MM.1S (cell line): Measurements from ENCODE around the gene SUSD4.
A peak's percentile ranks its signal among the peaks of the same experiment; 100 is the strongest.

Source experiments
- DNase-seq: peaks from one replicate; pipeline ENCODE4 v3.0.0-alpha.2; 2015
- H2AFZ ChIP-seq: fragments of 300-600 bp; sonication (generic); 2 replicates; pipeline ENCODE4 v1.6.0; 2016; ENCODE audit warnings: antibody characterized with exemption, low read length
- H3F3A ChIP-seq: fragments of 300-600 bp; sonication (generic); 2 replicates; pipeline ENCODE4 v1.6.1; 2016; ENCODE audit warnings: mild to moderate bottlenecking, antibody characterized with exemption, low read length, moderate library complexity, mixed read lengths; ENCODE audit not compliant: insufficient read depth
- H3K27ac ChIP-seq: fragments of 300-600 bp; sonication (generic); 2 replicates; pipeline ENCODE4 v1.5.1; 2016; ENCODE audit warnings: mild to moderate bottlenecking, low read length
- H3K27me3 ChIP-seq: fragments of 300-600 bp; sonication (generic); replicated peaks from 2 replicates; pipeline ENCODE4 v1.6.0; 2016; ENCODE audit warnings: low read length; ENCODE audit not compliant: insufficient read depth
- H3K36me3 ChIP-seq: fragments of 300-600 bp; sonication (generic); replicated peaks from 2 replicates; pipeline ENCODE4 v1.6.1; 2016; ENCODE audit warnings: mild to moderate bottlenecking, low read length, mixed read lengths; ENCODE audit not compliant: insufficient read depth
- H3K4me1 ChIP-seq: fragments of 300-600 bp; sonication (generic); 2 replicates; pipeline ENCODE4 v1.6.1; 2016; ENCODE audit warnings: low read length, mixed read lengths
- H3K4me2 ChIP-seq: fragments of 300-600 bp; sonication (generic); 2 replicates; pipeline ENCODE4 v1.6.0; 2016; ENCODE audit warnings: low read depth, low read length
- H3K4me3 ChIP-seq: fragments of 300-600 bp; sonication (generic); 2 replicates; pipeline ENCODE4 v1.5.1; 2016; ENCODE audit warnings: low read length, mixed read lengths
- H3K79me2 ChIP-seq: fragments of 300-600 bp; sonication (generic); 2 replicates; pipeline ENCODE4 v1.6.1; 2016; ENCODE audit warnings: mixed run types, low read length, mixed read lengths
- H3K9ac ChIP-seq: fragments of 300-600 bp; sonication (generic); 2 replicates; pipeline ENCODE4 v1.6.1; 2016; ENCODE audit warnings: low read length, mixed read lengths
- H3K9me2 ChIP-seq: fragments of 300-600 bp; sonication (generic); replicated peaks from 2 replicates; pipeline ENCODE4 v1.6.1; 2016; ENCODE audit warnings: mild to moderate bottlenecking, low read length, mixed read lengths; ENCODE audit not compliant: insufficient read depth
- H3K9me3 ChIP-seq: fragments of 300-600 bp; sonication (generic); replicated peaks from 2 replicates; pipeline ENCODE4 v1.6.1; 2016; ENCODE audit warnings: mild to moderate bottlenecking, low read length, mixed read lengths; ENCODE audit not compliant: insufficient read depth
- H4K20me1 ChIP-seq: fragments of 300-600 bp; sonication (generic); 2 replicates; pipeline ENCODE4 v1.6.1; 2016; ENCODE audit warnings: mild to moderate bottlenecking, low read length, moderate library complexity, mixed read lengths; ENCODE audit not compliant: insufficient read depth
- EZH2 ChIP-seq: fragments of 300-600 bp; sonication (generic); optimal IDR thresholded peaks from 2 replicates; pipeline ENCODE3; 2017; ENCODE audit warnings: low read depth, mild to moderate bottlenecking, antibody characterized with exemption, low read length, mixed read lengths
- EZH2phosphoT487 ChIP-seq: fragments of 300-600 bp; sonication (generic); IDR thresholded peaks from 2 replicates; pipeline ENCODE4 v1.6.1; 2018; ENCODE audit warnings: antibody characterized with exemption, low read length
- TF ChIP-seq, protein P1 (sequence below): fragments of 300-600 bp; sonication (generic); IDR thresholded peaks from 2 replicates; pipeline ENCODE4 v1.5.1; 2016; ENCODE audit warnings: antibody characterized with exemption, low read length, mixed read lengths

Gene SUSD4

GRCh38 chr1:223374064-223374610 lies 10.2 kb upstream of the SUSD4 start:
- Histone ChIP-seq H3K9me2 (no peaks in the 10 kb centered on the region), H3K4me2 (no peak overlapping the region), H3K36me3 (no peaks in the 10 kb centered on the region), H3K4me1 (no peaks in the 10 kb centered on the region), H3K79me2 (no peaks in the 10 kb centered on the region), H3K27me3 (no peaks in the 10 kb centered on the region), H3K4me3 (no peak overlapping the region), H3K9ac (no peak overlapping the region), H4K20me1 (no peaks in the 10 kb centered on the region), H3F3A (no peaks in the 10 kb centered on the region), H3K9me3 (no peaks in the 10 kb centered on the region), H3K27ac (no peak overlapping the region), H2AFZ (no peak overlapping the region)
- no peak for DNase-seq
- TF ChIP-seq, protein P1, sequence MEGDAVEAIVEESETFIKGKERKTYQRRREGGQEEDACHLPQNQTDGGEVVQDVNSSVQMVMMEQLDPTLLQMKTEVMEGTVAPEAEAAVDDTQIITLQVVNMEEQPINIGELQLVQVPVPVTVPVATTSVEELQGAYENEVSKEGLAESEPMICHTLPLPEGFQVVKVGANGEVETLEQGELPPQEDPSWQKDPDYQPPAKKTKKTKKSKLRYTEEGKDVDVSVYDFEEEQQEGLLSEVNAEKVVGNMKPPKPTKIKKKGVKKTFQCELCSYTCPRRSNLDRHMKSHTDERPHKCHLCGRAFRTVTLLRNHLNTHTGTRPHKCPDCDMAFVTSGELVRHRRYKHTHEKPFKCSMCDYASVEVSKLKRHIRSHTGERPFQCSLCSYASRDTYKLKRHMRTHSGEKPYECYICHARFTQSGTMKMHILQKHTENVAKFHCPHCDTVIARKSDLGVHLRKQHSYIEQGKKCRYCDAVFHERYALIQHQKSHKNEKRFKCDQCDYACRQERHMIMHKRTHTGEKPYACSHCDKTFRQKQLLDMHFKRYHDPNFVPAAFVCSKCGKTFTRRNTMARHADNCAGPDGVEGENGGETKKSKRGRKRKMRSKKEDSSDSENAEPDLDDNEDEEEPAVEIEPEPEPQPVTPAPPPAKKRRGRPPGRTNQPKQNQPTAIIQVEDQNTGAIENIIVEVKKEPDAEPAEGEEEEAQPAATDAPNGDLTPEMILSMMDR: no peak
- TF ChIP-seq EZH2: no peak
- TF ChIP-seq EZH2phosphoT487: no peak

DNA sequence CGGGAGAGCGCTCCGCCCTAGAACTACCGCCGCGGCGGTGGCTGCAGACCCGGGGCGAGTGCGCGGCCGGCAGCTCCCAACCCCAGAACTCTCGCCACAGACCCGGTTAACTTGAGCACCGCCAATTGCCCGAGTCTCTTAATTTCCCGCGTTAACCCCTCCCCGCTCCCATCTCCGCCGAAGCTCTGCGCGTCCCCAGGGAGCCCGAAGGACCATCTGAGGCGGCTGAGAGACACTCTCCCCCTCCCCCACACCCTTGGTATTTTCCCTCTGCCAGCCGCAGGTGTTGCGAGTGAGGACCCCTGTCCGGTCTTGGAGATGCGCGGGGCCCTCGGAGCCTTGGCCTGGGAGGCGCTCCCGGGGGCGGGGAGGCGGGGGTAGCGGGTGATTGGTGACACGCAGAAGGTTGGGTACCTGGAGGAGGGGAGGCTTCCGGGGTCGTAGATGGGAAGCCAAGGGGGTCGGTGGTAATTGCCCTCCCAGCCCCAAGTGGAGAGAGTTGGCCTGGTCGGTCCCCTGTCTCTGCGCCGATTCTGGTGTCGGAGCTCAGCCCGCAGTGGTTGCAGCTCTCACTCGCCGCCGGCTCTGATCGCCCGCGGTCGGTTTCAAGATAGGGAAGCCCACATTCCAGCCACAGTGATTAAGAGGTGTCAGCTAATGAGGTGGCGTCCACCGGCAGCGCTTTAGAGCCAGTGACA lies 858 bp upstream of the SUSD4 start:
- H4K20me1 ChIP-seq: no peaks in the 10 kb centered on the region
- no peaks in the 10 kb centered on the region for H3K79me2 ChIP-seq
- peak; percentile 34 for DNase-seq
- TF ChIP-seq EZH2: no peak
- TF ChIP-seq EZH2phosphoT487: no peak
- peak overlapping the region; percentile 72 for H3K4me3 ChIP-seq
- peak overlapping the region; percentile 13; the same call in 1 of the 2 replicates for H3K9ac ChIP-seq
- 0 out of 2 replicates have a peak, but pooled peaks cover 8% of the 10 kb centered on the region for H3K4me1 ChIP-seq
- H3K4me2 ChIP-seq: peak overlapping the region; percentile 100
- no peaks in the 10 kb centered on the region for H3K9me2 ChIP-seq
- peak overlapping the region; percentile 92 for H2AFZ ChIP-seq
- peaks cover 4% of the 10 kb centered on the region for H3F3A ChIP-seq
- H3K27ac ChIP-seq: no peak overlapping the region
- no peaks in the 10 kb centered on the region for H3K36me3 ChIP-seq
- H3K9me3 ChIP-seq: no peaks in the 10 kb centered on the region
- peaks cover 17% of the 10 kb centered on the region for H3K27me3 ChIP-seq

- no peaks in the 10 kb centered on the region for H3K9me3 ChIP-seq
- peak overlapping the region; percentile 80 for H2AFZ ChIP-seq
- no peak overlapping the region for H3K27ac ChIP-seq
- peak overlapping the region; percentile 97 for H3K4me2 ChIP-seq
- H3K4me1 ChIP-seq: 0 out of 2 replicates have a peak, but pooled peaks cover 8% of the 10 kb centered on the region
- peak overlapping the region; percentile 59 for H3K4me3 ChIP-seq
- peaks cover 17% of the 10 kb centered on the region for H3K27me3 ChIP-seq
- H3K9ac ChIP-seq: peak overlapping the region; percentile 30; the same call in 1 of the 2 replicates
- TF ChIP-seq, protein P1: no peak
- TF ChIP-seq EZH2: no peak
- no peak for TF ChIP-seq EZH2phosphoT487
- H3K36me3 ChIP-seq: no peaks in the 10 kb centered on the region
- H3F3A ChIP-seq: peaks cover 4% of the 10 kb centered on the region
- DNase-seq: no peak
- H3K79me2 ChIP-seq: no peaks in the 10 kb centered on the region
- H4K20me1 ChIP-seq: no peaks in the 10 kb centered on the region
- no peaks in the 10 kb centered on the region for H3K9me2 ChIP-seq
These were observed 720 bp downstream of the SUSD4 start for GRCh38 chr1:223363057-223363855.
